ENCODE results near the gene LRRC8D. TPM values are rescaled to one million over a fixed set of nuclear protein-coding genes. Genes with fewer than 3 reads are reported as not detected.

LRRC8D gene
- total and polyA plus RNA-seq, 9 of the 15 experiments (the other 6 are each of a cell fraction or from before 2014, with no cell fraction given), result 3.4 to 53.9 (median 15.9) TPM

DNA sequence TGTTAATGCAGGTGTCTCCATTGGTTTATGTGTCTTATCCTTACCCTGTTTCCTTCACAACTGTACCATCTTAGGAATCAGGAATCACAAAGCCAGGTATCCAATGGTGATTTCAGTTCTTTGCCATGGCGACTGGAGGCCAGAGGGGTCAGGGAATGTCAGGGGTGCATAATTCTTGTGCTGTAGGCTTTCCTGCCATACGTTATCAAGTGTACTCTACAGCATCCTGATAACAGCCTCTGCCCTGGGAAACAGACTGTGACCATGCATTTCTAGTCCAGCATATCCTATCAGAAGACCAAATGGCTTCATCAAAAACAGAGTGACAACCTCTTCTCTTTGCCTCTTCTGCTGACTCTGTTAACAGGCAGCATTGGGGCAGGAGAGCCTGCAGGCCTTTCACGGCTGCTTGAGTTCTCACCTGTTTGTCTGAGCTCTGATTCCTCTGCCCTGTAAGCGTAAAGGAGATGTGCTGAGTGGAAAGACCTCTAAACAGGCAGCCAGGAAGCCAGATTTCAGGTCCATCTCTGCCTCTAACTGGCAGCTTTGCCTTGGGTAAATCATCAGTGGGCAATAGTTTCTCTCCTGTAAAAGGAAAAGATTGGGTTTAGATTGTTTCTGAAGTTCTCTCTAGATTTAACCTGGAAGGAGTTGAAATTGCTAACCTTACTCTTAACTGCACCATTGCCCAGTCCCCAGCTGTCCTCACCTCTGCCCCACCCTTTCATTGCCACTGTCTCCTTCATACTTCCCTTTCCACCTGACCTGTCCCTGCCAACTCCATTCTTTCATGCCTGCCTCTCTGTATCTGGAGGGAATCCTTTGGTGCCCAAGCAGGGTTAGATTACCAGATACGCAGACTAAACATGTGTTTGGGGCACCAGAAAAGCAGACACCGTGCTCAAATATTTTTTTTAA lies 80.2 kb downstream of the LRRC8D start (continued):
- TF ChIP-seq, protein P1, sequence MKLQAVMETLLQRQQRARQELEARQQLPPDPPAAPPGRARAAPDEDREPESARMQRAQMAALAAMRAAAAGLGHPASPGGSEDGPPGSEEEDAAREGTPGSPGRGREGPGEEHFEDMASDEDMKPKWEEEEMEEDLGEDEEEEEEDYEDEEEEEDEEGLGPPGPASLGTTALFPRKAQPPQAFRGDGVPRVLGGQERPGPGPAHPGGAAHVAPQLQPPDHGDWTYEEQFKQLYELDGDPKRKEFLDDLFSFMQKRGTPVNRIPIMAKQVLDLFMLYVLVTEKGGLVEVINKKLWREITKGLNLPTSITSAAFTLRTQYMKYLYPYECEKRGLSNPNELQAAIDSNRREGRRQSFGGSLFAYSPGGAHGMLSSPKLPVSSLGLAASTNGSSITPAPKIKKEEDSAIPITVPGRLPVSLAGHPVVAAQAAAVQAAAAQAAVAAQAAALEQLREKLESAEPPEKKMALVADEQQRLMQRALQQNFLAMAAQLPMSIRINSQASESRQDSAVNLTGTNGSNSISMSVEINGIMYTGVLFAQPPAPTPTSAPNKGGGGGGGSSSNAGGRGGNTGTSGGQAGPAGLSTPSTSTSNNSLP (IDR thresholded peaks at IDR 0.05; ENCODE audit: borderline replicate concordance, low read depth, low read length), result peak; percentile 19; the same call in 1 of the 2 replicates
- no peak for TF ChIP-seq HLTF (IDR thresholded peaks at IDR 0.05)
- TF ChIP-seq, protein P2, sequence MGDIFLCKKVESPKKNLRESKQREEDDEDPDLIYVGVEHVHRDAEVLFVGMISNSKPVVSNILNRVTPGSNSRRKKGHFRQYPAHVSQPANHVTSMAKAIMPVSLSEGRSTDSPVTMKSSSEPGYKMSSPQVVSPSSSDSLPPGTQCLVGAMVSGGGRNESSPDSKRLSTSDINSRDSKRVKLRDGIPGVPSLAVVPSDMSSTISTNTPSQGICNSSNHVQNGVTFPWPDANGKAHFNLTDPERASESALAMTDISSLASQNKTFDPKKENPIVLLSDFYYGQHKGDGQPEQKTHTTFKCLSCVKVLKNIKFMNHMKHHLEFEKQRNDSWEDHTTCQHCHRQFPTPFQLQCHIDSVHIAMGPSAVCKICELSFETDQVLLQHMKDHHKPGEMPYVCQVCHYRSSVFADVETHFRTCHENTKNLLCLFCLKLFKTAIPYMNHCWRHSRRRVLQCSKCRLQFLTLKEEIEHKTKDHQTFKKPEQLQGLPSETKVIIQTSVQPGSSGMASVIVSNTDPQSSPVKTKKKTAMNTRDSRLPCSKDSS (IDR thresholded peaks at IDR 0.05; ENCODE audit: low read depth, partially characterized antibody), result no peak
- no peak for TF ChIP-seq POLR2AphosphoS2 (IDR thresholded peaks at IDR 0.05; ENCODE audit: low read length)
- TF ChIP-seq ZNF586 (CRISPR knock-in tag; conservative IDR thresholded peaks at IDR 0.05), result no peak
- no peak for TF ChIP-seq GTF2A2 (tag; IDR thresholded peaks at IDR 0.05)
- TF ChIP-seq, protein P3, sequence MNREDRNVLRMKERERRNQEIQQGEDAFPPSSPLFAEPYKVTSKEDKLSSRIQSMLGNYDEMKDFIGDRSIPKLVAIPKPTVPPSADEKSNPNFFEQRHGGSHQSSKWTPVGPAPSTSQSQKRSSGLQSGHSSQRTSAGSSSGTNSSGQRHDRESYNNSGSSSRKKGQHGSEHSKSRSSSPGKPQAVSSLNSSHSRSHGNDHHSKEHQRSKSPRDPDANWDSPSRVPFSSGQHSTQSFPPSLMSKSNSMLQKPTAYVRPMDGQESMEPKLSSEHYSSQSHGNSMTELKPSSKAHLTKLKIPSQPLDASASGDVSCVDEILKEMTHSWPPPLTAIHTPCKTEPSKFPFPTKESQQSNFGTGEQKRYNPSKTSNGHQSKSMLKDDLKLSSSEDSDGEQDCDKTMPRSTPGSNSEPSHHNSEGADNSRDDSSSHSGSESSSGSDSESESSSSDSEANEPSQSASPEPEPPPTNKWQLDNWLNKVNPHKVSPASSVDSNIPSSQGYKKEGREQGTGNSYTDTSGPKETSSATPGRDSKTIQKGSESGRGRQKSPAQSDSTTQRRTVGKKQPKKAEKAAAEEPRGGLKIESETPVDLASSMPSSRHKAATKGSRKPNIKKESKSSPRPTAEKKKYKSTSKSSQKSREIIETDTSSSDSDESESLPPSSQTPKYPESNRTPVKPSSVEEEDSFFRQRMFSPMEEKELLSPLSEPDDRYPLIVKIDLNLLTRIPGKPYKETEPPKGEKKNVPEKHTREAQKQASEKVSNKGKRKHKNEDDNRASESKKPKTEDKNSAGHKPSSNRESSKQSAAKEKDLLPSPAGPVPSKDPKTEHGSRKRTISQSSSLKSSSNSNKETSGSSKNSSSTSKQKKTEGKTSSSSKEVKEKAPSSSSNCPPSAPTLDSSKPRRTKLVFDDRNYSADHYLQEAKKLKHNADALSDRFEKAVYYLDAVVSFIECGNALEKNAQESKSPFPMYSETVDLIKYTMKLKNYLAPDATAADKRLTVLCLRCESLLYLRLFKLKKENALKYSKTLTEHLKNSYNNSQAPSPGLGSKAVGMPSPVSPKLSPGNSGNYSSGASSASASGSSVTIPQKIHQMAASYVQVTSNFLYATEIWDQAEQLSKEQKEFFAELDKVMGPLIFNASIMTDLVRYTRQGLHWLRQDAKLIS (CRISPR knock-in tag; IDR thresholded peaks at IDR 0.05), result no peak
- no peak for TF ChIP-seq CREB1 (IDR thresholded peaks at IDR 0.05)
- TF ChIP-seq CREB1 (CRISPR knock-in tag; IDR thresholded peaks at IDR 0.05), result no peak
- TF ChIP-seq, protein P4, sequence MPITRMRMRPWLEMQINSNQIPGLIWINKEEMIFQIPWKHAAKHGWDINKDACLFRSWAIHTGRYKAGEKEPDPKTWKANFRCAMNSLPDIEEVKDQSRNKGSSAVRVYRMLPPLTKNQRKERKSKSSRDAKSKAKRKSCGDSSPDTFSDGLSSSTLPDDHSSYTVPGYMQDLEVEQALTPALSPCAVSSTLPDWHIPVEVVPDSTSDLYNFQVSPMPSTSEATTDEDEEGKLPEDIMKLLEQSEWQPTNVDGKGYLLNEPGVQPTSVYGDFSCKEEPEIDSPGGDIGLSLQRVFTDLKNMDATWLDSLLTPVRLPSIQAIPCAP (CRISPR knock-in tag; IDR thresholded peaks at IDR 0.05; ENCODE audit: borderline replicate concordance), result no peak
- TF ChIP-seq TGIF2 (CRISPR knock-in tag; IDR thresholded peaks at IDR 0.05), result no peak
- no peak for TF ChIP-seq ZFPM2 (CRISPR knock-in tag; IDR thresholded peaks at IDR 0.05)
- no peak for TF ChIP-seq LEF1 (IDR thresholded peaks at IDR 0.05)
- TF ChIP-seq FOXA1 (IDR thresholded peaks at IDR 0.05; ENCODE audit: borderline replicate concordance), result no peak
- no peak for TF ChIP-seq SIN3A (IDR thresholded peaks at IDR 0.05; ENCODE audit: borderline replicate concordance in 2 of 2, control insufficient read depth in 1 of 2, low read depth in 2 of 2, low read length in 2 of 2)
- TF ChIP-seq ZNF77 (CRISPR knock-in tag; IDR thresholded peaks at IDR 0.05), result no peak
- TF ChIP-seq NRF1 (conservative IDR thresholded peaks at IDR 0.05 in 1 of 2, IDR thresholded peaks at IDR 0.05 in 1 of 2), result 0 out of 4 replicates have a peak, but pooled peaks of 1 of the 2 experiments have one; percentile 15
- TF ChIP-seq SLC30A9 (CRISPR knock-in tag; IDR thresholded peaks at IDR 0.05), result no peak
- TF ChIP-seq SMAD2 (IDR thresholded peaks at IDR 0.05; ENCODE audit: low read depth, low read length), result no peak
- no peak for TF ChIP-seq KLF1 (tag; IDR thresholded peaks at IDR 0.05)
- no peak for TF ChIP-seq TFAM (CRISPR knock-in tag; conservative IDR thresholded peaks at IDR 0.05)
